Left lung (tissue), 10 donors: ENCODE measurements around the gene SLC4A9. TPM values are rescaled to one million over a fixed set of nuclear protein-coding genes. Genes with fewer than 3 reads are reported as not detected.
"Not testable (repeated sequence)": the region's sequence is repeated elsewhere in the genome, so short reads cannot be mapped to it uniquely, and the experiment has no call there.

Experiments used
- ATAC-seq: fragments of 200-7000 bp; cut with Tn5 transposase; one replicate; pipeline ENCODE4 v1.9.1; 2020; ENCODE audit warnings: moderate library complexity
- DNase-seq, 4 donors: peaks; one replicate each; pipeline ENCODE4 v3.0.0-alpha.2; 2013 to 2020
- H3K27ac ChIP-seq, 2 donors: fragments of 200-600 bp; sonication (generic) in 1 of 2; one replicate each; pipeline versions ENCODE4 v1.5.0 to v1.8.0; 2020 to 2021
- H3K27me3 ChIP-seq, 2 donors: fragments of 200-600 bp; sonication (generic) in 1 of 2; one replicate each; pipeline versions ENCODE4 v1.5.0 to v1.8.0; 2020 to 2021
- H3K36me3 ChIP-seq, 2 donors: fragments of 200-600 bp; sonication (generic) in 1 of 2; one replicate each; pipeline versions ENCODE4 v1.5.0 to v1.8.0; 2020 to 2021
- H3K4me1 ChIP-seq, 2 donors: fragments of 200-600 bp; one replicate each; pipeline ENCODE4 v1.8.0; 2021
- H3K4me3 ChIP-seq, 2 donors: fragments of 200-600 bp; sonication (generic) in 1 of 2; one replicate each; pipeline versions ENCODE4 v1.5.0 to v1.8.0; 2020 to 2021; ENCODE audit warnings: mild to moderate bottlenecking in 1 of 2
- H3K9me3 ChIP-seq, 2 donors: fragments of 200-600 bp; sonication (generic) in 1 of 2; one replicate each; pipeline versions ENCODE4 v1.5.0 to v1.8.0; 2020 to 2021
- CTCF ChIP-seq, 2 donors: fragments of 200-600 bp; sonication (generic) in 1 of 2; IDR thresholded peaks; one replicate each; pipeline versions ENCODE4 v1.5.0 to v1.8.0; 2021; ENCODE audit warnings: antibody characterized with exemption in 2 of 2
- intact Hi-C, 2 donors: fragments of 100-400 bp; cut with DNase I; formaldehyde crosslinking; loops; one replicate each; pipeline versions ENCODE4 v1.11.2 to v1.14.2; 2022
- polyA plus RNA-seq, 6 donors: library from polyadenylated mRNA; unstranded; fragments of 120-200 nt; gene quantifications; one replicate each; pipeline ENCODE4 v1.2.1, GENCODE V29; 2013; ENCODE audit not compliant: insufficient read length in 6 of 6
- total RNA-seq, 2 donors: library from RNA; stranded (reverse); fragmentation: NEBNext Ultra II Directional; extraction: Animal tissue kit (Norgen Biotek cat#: 25700); gene quantifications; one replicate each; pipeline ENCODE4 v1.2.1, GENCODE V29; 2021
- donor health status: DM: no; HTN: yes; CAD: no.
- donor health status: DM: no; HTN: no; CAD: no.

Gene SLC4A9
- total and polyA plus RNA-seq, 8 donors = 0.09 to 0.44 (median 0.11) TPM; not detected in 4

GRCh38 chr5:140342896-140343295 is 17.1 kb upstream of the SLC4A9 start:
- no peak for ATAC-seq
- Histone ChIP-seq H3K4me1 (peaks cover 9 to 89% of the 10 kb centered on the region in 2 donors), H3K27ac (peak overlapping the region; percentile 35 to 81)

GRCh38 chr5:140343849-140344248 is 16.1 kb upstream of the SLC4A9 start:
- DNase-seq, H3K9me3 ChIP-seq, ATAC-seq, H3K27me3 ChIP-seq: not testable (repeated sequence)
- Histone ChIP-seq H3K27ac (peak overlapping the region in 1 of 2 donors; percentile 81), H3K36me3 (peaks cover 0 to 20% of the 10 kb centered on the region in 2 donors), H3K4me1 (peaks cover 9 to 79% of the 10 kb centered on the region in 2 donors), H3K4me3 (peak overlapping the region in 1 of 2 donors; percentile 75)
- intact Hi-C loops = loop anchor here in 1 of 2 donors (10.0 kb wide), 1 partner anchor 99 kb away; no protein-coding TSS in a partner anchor

More at GRCh38 chr5:140342896-140343295, 17.1 kb upstream of the SLC4A9 start:
- no peak overlapping the region for H3K4me3 ChIP-seq
- no peaks in the 10 kb centered on the region for H3K9me3 ChIP-seq
- intact Hi-C loops = loop anchor here in 1 of 2 donors (10.0 kb wide), 1 partner anchor 98 kb away; no protein-coding TSS in a partner anchor
- no peaks in the 10 kb centered on the region for H3K27me3 ChIP-seq
- H3K36me3 ChIP-seq = peaks cover 0 to 28% of the 10 kb centered on the region in 2 donors
- no peak for TF ChIP-seq CTCF (IDR thresholded peaks at IDR 0.05)
- DNase-seq = no peak

GRCh38 chr5:140344683-140345423 is 15.1 kb upstream of the SLC4A9 start:
- H3K4me3 ChIP-seq = peak overlapping the region; percentile 75 to 97
- ATAC-seq (peak; percentile 24), DNase-seq (peak in 1 of 4 donors; percentile 43)
- no peaks in the 10 kb centered on the region for H3K9me3 ChIP-seq
- H3K36me3 ChIP-seq = peaks cover 0 to 15% of the 10 kb centered on the region in 2 donors
- no peaks in the 10 kb centered on the region for H3K27me3 ChIP-seq
- TF ChIP-seq CTCF (IDR thresholded peaks at IDR 0.05) = no peak
- H3K4me1 ChIP-seq = peaks cover 9 to 69% of the 10 kb centered on the region in 2 donors
- intact Hi-C loops = loop anchor here (5.0 to 10.0 kb wide), 2 partner anchors 93 to 100 kb away; no protein-coding TSS in a partner anchor
- H3K27ac ChIP-seq = peak overlapping the region in 1 of 2 donors; percentile 70

GRCh38 chr5:140345919-140346347 is 14.1 kb upstream of the SLC4A9 start:
- H3K4me3 ChIP-seq = peak overlapping the region; percentile 75 to 97
- TF ChIP-seq CTCF (IDR thresholded peaks at IDR 0.05) = peak; percentile 16 to 38
- intact Hi-C loops = loop anchor here (5.0 to 10.0 kb wide), 2 partner anchors 94 to 101 kb away; no protein-coding TSS in a partner anchor
- peaks cover 9 to 60% of the 10 kb centered on the region in 2 donors for H3K4me1 ChIP-seq
- H3K27ac ChIP-seq = peak overlapping the region; percentile 70 to 88
- DNase-seq (peak in 3 of 4 donors; percentile 61 to 91 (median 69)), ATAC-seq (peak; percentile 65)
- peaks cover 0 to 14% of the 10 kb centered on the region in 2 donors for H3K36me3 ChIP-seq
- H3K9me3 ChIP-seq = no peaks in the 10 kb centered on the region
- no peaks in the 10 kb centered on the region for H3K27me3 ChIP-seq

- peaks cover 9 to 55% of the 10 kb centered on the region in 2 donors for H3K4me1 ChIP-seq
- peak; percentile 76 to 98 (median 87) for DNase-seq
These were observed 13.4 kb upstream of the SLC4A9 start, which contains the start of gene HBEGF for GRCh38 chr5:140346348-140347221. Gene HBEGF (minus strand): TSS chr5:140346603. CDS start chr5:140346328, 275 bp downstream.

More at GRCh38 chr5:140346348-140347221, 13.4 kb upstream of the SLC4A9 start, which contains the start of gene HBEGF:
- intact Hi-C loops = loop anchor here (5.0 to 10.0 kb wide), 2 partner anchors 94 to 102 kb away; no protein-coding TSS in a partner anchor
- H3K9me3 ChIP-seq = no peaks in the 10 kb centered on the region
- no peaks in the 10 kb centered on the region for H3K27me3 ChIP-seq
- peak; percentile 24 to 51 for TF ChIP-seq CTCF (IDR thresholded peaks at IDR 0.05)
- ATAC-seq = peak; percentile 86
- peak within 1 kb of the TSS; percentile 70 to 88 for H3K27ac ChIP-seq
- peaks cover 0 to 8% of the 10 kb centered on the region in 2 donors for H3K36me3 ChIP-seq
- peak within 1 kb of the TSS; percentile 75 to 97 for H3K4me3 ChIP-seq
